HG03095 (cell line): ENCODE results near the gene COLQ.
"Not testable (repeated sequence)": the region's sequence is repeated elsewhere in the genome, so short reads cannot be mapped to it uniquely, and the experiment has no call there.

Source experiments
- ATAC-seq: cut with Tn5 transposase; IDR thresholded peaks from one replicate; pipeline ENCODE4 v1.9.1; 2021; ENCODE audit warnings: moderate library complexity; ENCODE audit not compliant: unreplicated experiment

Gene COLQ

GRCh38 chr3:15521573-15521965 lies at the start of gene COLQ:
COLQ (minus strand) TSS chr3:15521706; CDS start chr3:15521625, 81 bp downstream.
- ATAC-seq, result no peak

- ATAC-seq, result no peak
These were observed 41.7 kb upstream of the COLQ start for GRCh38 chr3:15563190-15563589.

- no peak for ATAC-seq
These were observed 41.1 kb upstream of the COLQ start for GRCh38 chr3:15562560-15562959.

- ATAC-seq, result no peak
These were observed 37.1 kb upstream of the COLQ start for GRCh38 chr3:15558581-15558980.

- ATAC-seq, result peak; percentile 59
These were observed 36.0 kb upstream of the COLQ start for GRCh38 chr3:15557511-15557946.

- ATAC-seq, result peak; percentile 90
These were observed 35.0 kb upstream of the COLQ start for GRCh38 chr3:15556512-15556911.

GRCh38 chr3:15553749-15554148 lies 32.2 kb upstream of the COLQ start:
- ATAC-seq, result no peak

- ATAC-seq, result no peak
These were observed 30.4 kb upstream of the COLQ start for GRCh38 chr3:15551902-15552301.

- no peak for ATAC-seq
These were observed 28.3 kb upstream of the COLQ start for GRCh38 chr3:15549846-15550245.

- no peak for ATAC-seq
These were observed 21.1 kb upstream of the COLQ start for GRCh38 chr3:15542614-15543013.

- ATAC-seq, result no peak
These were observed 19.9 kb upstream of the COLQ start for GRCh38 chr3:15541371-15541770.

GRCh38 chr3:15539066-15539465 lies 17.6 kb upstream of the COLQ start:
- ATAC-seq, result no peak

GRCh38 chr3:15538345-15538744 lies 16.8 kb upstream of the COLQ start:
- no peak for ATAC-seq

- ATAC-seq, result no peak
These were observed 15.3 kb upstream of the COLQ start for GRCh38 chr3:15536856-15537255.

- ATAC-seq, result no peak
These were observed 14.2 kb upstream of the COLQ start for GRCh38 chr3:15535732-15536131.

GRCh38 chr3:15532614-15533013 lies 11.1 kb upstream of the COLQ start:
- ATAC-seq, result not testable (repeated sequence)

- no peak for ATAC-seq
These were observed 9.8 kb upstream of the COLQ start for GRCh38 chr3:15531346-15531745.

GRCh38 chr3:15528854-15529537 lies 7.5 kb upstream of the COLQ start:
- ATAC-seq, result no peak

GRCh38 chr3:15527031-15527459 lies 5.5 kb upstream of the COLQ start:
- no peak for ATAC-seq

- no peak for ATAC-seq
These were observed 4.3 kb upstream of the COLQ start for GRCh38 chr3:15525790-15526189.

- no peak for ATAC-seq
These were observed 2.3 kb upstream of the COLQ start for GRCh38 chr3:15523660-15524417.

GRCh38 chr3:15522016-15522415 lies 510 bp upstream of the COLQ start:
- no peak for ATAC-seq
